Natural killer cell (primary cell): ENCODE measurements around the gene BSDC1. TPM values are rescaled to one million over a fixed set of nuclear protein-coding genes. Genes with fewer than 3 reads are reported as not detected.

Source experiments
- ATAC-seq, 3 donors: fragments of 150-1000 bp in 2 of 3; fragments of 200-7000 bp in 1 of 3; cut with Tn5 transposase; 1 replicate in 1 of 3; 2 replicates in 2 of 3; pipeline ENCODE4 v1.10.0; 2021; ENCODE audit warnings: mild to moderate bottlenecking in 2 of 3, moderate library complexity in 2 of 3
- DNase-seq, 2 donors: peaks; one replicate each; pipeline versions ENCODE4 v3.0.0 to v3.0.0-alpha.2; 2013 to 2021; ENCODE audit warnings: mixed read lengths in 1 of 2
- H3K27ac ChIP-seq: one replicate; pipeline ENCODE4 v1.5.1; 2013; ENCODE audit warnings: mild to moderate bottlenecking, low read length
- H3K27me3 ChIP-seq: one replicate; pipeline ENCODE4 v1.6.1; 2013; ENCODE audit warnings: low read length; ENCODE audit not compliant: control insufficient read depth, insufficient read depth
- H3K36me3 ChIP-seq: one replicate; pipeline ENCODE4 v1.6.1; 2013; ENCODE audit warnings: low read length; ENCODE audit not compliant: control insufficient read depth, insufficient read depth
- H3K4me1 ChIP-seq: one replicate; pipeline ENCODE4 v1.6.1; 2013; ENCODE audit warnings: low read length; ENCODE audit not compliant: control insufficient read depth, insufficient read depth
- H3K4me3 ChIP-seq: one replicate; pipeline ENCODE4 v1.5.1; 2013; ENCODE audit warnings: low read length
- H3K9me3 ChIP-seq: one replicate; pipeline ENCODE4 v1.6.1; 2013; ENCODE audit warnings: low read length; ENCODE audit not compliant: control insufficient read depth, insufficient read depth
- H3K27ac Mint-ChIP-seq, 2 donors: one replicate each; pipeline ENCODE4 v1.8.0; 2022; ENCODE audit warnings: mild to moderate bottlenecking in 2 of 2, mixed read lengths in 2 of 2, moderate library complexity in 1 of 2
- H3K27me3 Mint-ChIP-seq, 2 donors: one replicate each; pipeline ENCODE4 v1.8.0; 2022; ENCODE audit warnings: low read depth in 2 of 2, mixed read lengths in 2 of 2
- H3K36me3 Mint-ChIP-seq: one replicate; pipeline ENCODE4 v1.8.0; 2022; ENCODE audit warnings: mixed read lengths
- H3K4me1 Mint-ChIP-seq, 2 donors: one replicate each; pipeline ENCODE4 v1.8.0; 2022; ENCODE audit warnings: mixed read lengths in 2 of 2
- H3K4me3 Mint-ChIP-seq: one replicate; pipeline ENCODE4 v1.8.0; 2022; ENCODE audit warnings: mild to moderate bottlenecking, moderate library complexity, mixed read lengths
- H3K9me3 Mint-ChIP-seq, 2 donors: one replicate each; pipeline ENCODE4 v1.8.0; 2022; ENCODE audit warnings: mixed read lengths in 2 of 2
- CTCF ChIP-seq: fragments of 200-600 bp; IDR thresholded peaks from one replicate; pipeline ENCODE4 v1.8.0; 2022; ENCODE audit warnings: antibody characterized with exemption
- WGBS: methylation state at CpG from one replicate; pipeline ENCODE4 v1.1.7; 2013; ENCODE audit warnings: missing lambda C conversion rate; ENCODE audit not compliant: insufficient coverage; 5-methylcytosine and 5-hydroxymethylcytosine counted together
- intact Hi-C: fragments of 100-400 bp; cut with micrococcal nuclease; formaldehyde crosslinking; loops from one replicate; pipeline ENCODE4 v1.14.2; 2022
- total RNA-seq, 4 donors: library from RNA; stranded (reverse); fragments of 120-200 nt in 1 of 4; gene quantifications; one replicate each; pipeline versions ENCODE4 v1.2.3 to v1.2.4, GENCODE V29; 2013 to 2022

The BSDC1 gene
- total RNA-seq, 3 donors from 2014 or later (not counting 1 experiment from before 2014, with no cell fraction given): 150 to 203 (median 174) TPM

- WGBS: 3% methylated on average over 91 of the region's 91 CpGs
- peak overlapping the region; percentile 13 for H3K4me3 Mint-ChIP-seq
- no peaks in the 10 kb centered on the region for H3K9me3 Mint-ChIP-seq
- ATAC-seq (peak; percentile 38 to 59 (median 54)), DNase-seq (peak; percentile 34 to 56)
- intact Hi-C loops: no loop called here
- peaks cover 5 to 6% of the 10 kb centered on the region in 2 donors for H3K27me3 Mint-ChIP-seq
- no peaks in the 10 kb centered on the region for H3K36me3 Mint-ChIP-seq
- no peak for TF ChIP-seq CTCF
- no peak overlapping the region for H3K4me3 ChIP-seq
- peaks cover 17% of the 10 kb centered on the region for H3K4me1 ChIP-seq
- H3K36me3 ChIP-seq: peaks cover 25% of the 10 kb centered on the region
- H3K27me3 ChIP-seq: no peaks in the 10 kb centered on the region
- no peaks in the 10 kb centered on the region for H3K9me3 ChIP-seq
- peak overlapping the region in 1 of 2 donors; percentile 25 for H3K27ac Mint-ChIP-seq
- H3K4me1 Mint-ChIP-seq: peaks cover 26 to 27% of the 10 kb centered on the region in 2 donors
- no peak overlapping the region for H3K27ac ChIP-seq
Observed at GRCh38 chr1:32361674-32362473, 32.4 kb downstream of the BSDC1 start.

- DNase-seq: no peak
- Histone ChIP-seq H3K9me3 (no peaks in the 10 kb centered on the region), H3K27me3 (no peaks in the 10 kb centered on the region), H3K36me3 (peaks cover 19% of the 10 kb centered on the region), H3K27ac (no peak overlapping the region), H3K4me1 (peaks cover 17% of the 10 kb centered on the region), H3K4me3 (no peak overlapping the region)
- 73% methylated on average over 35 of the region's 35 CpGs for WGBS
- no peaks in the 10 kb centered on the region for H3K36me3 Mint-ChIP-seq
- no peak for TF ChIP-seq CTCF
- no peak overlapping the region for H3K4me3 Mint-ChIP-seq
- ATAC-seq: no peak
- H3K9me3 Mint-ChIP-seq: no peaks in the 10 kb centered on the region
- intact Hi-C loops: no loop called here
- peaks cover 26 to 27% of the 10 kb centered on the region in 2 donors for H3K4me1 Mint-ChIP-seq
- no peak overlapping the region for H3K27ac Mint-ChIP-seq
- H3K27me3 Mint-ChIP-seq: peaks cover 5 to 6% of the 10 kb centered on the region in 2 donors
Observed at GRCh38 chr1:32361308-32361673, 33.0 kb downstream of the BSDC1 start.

- peaks cover 17% of the 10 kb centered on the region for H3K4me1 ChIP-seq
- no peak overlapping the region for H3K4me3 ChIP-seq
- H3K27me3 ChIP-seq: no peaks in the 10 kb centered on the region
- intact Hi-C loops: no loop called here
- no peak for DNase-seq
- Mint-ChIP-seq H3K4me3 (no peak overlapping the region), H3K36me3 (no peaks in the 10 kb centered on the region), H3K27ac (no peak overlapping the region), H3K27me3 (peaks cover 5 to 6% of the 10 kb centered on the region in 2 donors), H3K4me1 (peaks cover 31 to 44% of the 10 kb centered on the region in 2 donors), H3K9me3 (no peaks in the 10 kb centered on the region)
- H3K9me3 ChIP-seq: no peaks in the 10 kb centered on the region
- 97% methylated on average over 3 of the region's 3 CpGs for WGBS
- H3K36me3 ChIP-seq: peaks cover 6% of the 10 kb centered on the region
- TF ChIP-seq CTCF: no peak
- H3K27ac ChIP-seq: no peak overlapping the region
- ATAC-seq: no peak
Observed at GRCh38 chr1:32358435-32358834, 35.8 kb downstream of the BSDC1 start.

GRCh38 chr1:32357614-32358013 lies 36.6 kb downstream of the BSDC1 start:
- no peak for ATAC-seq

More at GRCh38 chr1:32357614-32358013, 36.6 kb downstream of the BSDC1 start:
- Mint-ChIP-seq H3K9me3 (no peaks in the 10 kb centered on the region), H3K27me3 (peaks cover 5 to 6% of the 10 kb centered on the region in 2 donors), H3K4me3 (no peak overlapping the region), H3K36me3 (no peaks in the 10 kb centered on the region), H3K4me1 (peaks cover 35 to 47% of the 10 kb centered on the region in 2 donors), H3K27ac (no peak overlapping the region)
- no peaks in the 10 kb centered on the region for H3K36me3 ChIP-seq
- intact Hi-C loops: no loop called here
- no peak overlapping the region for H3K27ac ChIP-seq
- no peak for DNase-seq
- 92% methylated on average over 6 of the region's 6 CpGs for WGBS
- no peak overlapping the region for H3K4me3 ChIP-seq
- H3K27me3 ChIP-seq: no peaks in the 10 kb centered on the region
- no peak for TF ChIP-seq CTCF
- H3K9me3 ChIP-seq: no peaks in the 10 kb centered on the region
- H3K4me1 ChIP-seq: peaks cover 18% of the 10 kb centered on the region
